ACHN (cell line): Measurements from ENCODE around the gene IFITM2.
"Not testable (repeated sequence)": the region's sequence is repeated elsewhere in the genome, so short reads cannot be mapped to it uniquely, and the experiment has no call there.

ENCODE experiments used
- DNase-seq: peaks from one replicate; pipeline ENCODE4 v3.0.0-alpha.2; 2015
- in situ Hi-C: cut with HindIII; loops from 2 replicates; pipeline ENCODE4 v1.10.0; 2017; ENCODE audit warnings: low sequenced_read_pairs, low pct_ligation_motif_present, low pct_unique_long_range_greater_than_20kb

The IFITM2 gene

DNA sequence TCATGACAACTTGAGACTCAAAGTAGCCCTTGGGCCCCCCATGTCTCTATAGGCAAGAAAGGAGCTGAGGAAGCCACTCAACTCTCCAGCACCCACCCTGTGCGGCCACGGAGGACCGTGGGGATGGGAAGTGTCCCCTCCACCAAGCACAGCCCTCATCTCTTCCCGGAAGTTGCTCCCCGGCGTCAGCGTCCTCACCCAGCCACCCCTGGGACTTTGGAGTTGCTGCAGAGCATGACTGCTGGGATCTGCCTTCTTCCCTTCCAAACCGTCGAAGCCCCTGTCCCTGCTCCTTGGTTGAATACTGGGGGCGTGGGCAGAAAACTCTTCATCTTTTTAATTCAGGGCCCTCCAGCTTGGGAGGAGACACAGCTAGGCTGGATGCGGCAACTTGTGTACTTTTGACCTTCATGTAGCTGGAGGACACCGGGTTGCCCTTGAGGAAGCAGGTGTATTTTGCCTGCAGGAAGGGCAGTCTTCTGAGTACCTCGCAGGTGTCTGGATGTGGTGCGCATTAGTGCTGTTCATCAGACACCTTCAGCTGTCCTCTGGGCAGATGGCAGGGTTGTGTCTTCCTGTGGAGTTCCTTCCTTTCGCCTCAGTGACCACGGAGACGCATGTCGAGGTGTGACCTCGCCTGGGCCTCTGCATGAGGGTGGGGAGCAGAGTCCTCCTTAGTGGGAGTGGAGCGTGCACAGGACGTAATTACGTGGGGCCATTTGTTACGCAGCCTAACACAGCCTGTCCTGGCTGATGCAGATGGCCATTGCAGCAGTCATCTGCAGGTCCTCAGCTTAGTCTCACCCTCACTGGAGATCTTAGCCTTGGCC lies 25.2 kb downstream of the IFITM2 start:
- in situ Hi-C loops: no loop called here
- DNase-seq: no peak

DNA sequence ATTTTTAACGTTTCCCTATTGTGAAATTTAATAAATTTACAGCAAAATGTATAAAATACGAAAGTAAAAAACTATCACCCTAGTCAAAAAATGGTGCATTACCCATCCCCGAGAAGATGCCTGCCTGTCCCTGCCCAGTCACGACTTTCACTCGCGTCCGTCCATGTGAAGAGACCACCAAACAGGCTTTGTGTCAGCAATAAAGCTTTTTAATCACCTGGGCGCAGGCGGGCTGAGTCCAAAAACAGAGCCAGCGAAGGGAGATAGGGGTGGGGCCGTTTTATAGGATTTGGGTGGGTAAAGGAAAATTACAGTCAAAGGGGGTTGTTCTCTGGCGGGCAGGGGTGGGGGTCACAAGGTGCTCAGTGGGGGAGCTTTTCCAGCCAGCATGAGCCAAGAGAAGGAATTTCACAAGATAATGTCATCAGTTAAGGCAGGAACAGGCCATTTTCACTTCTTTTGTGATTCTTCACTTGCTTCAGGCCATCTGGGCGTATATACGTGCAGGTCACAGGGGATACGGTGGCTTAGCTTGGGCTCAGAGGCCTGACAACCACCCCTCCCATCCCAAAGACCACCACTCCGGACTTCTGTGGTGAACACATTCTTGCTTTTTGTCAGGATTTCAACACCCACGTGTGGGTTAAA lies 26.1 kb downstream of the IFITM2 start:
- in situ Hi-C loops, DNase-seq: not testable (repeated sequence)

DNA sequence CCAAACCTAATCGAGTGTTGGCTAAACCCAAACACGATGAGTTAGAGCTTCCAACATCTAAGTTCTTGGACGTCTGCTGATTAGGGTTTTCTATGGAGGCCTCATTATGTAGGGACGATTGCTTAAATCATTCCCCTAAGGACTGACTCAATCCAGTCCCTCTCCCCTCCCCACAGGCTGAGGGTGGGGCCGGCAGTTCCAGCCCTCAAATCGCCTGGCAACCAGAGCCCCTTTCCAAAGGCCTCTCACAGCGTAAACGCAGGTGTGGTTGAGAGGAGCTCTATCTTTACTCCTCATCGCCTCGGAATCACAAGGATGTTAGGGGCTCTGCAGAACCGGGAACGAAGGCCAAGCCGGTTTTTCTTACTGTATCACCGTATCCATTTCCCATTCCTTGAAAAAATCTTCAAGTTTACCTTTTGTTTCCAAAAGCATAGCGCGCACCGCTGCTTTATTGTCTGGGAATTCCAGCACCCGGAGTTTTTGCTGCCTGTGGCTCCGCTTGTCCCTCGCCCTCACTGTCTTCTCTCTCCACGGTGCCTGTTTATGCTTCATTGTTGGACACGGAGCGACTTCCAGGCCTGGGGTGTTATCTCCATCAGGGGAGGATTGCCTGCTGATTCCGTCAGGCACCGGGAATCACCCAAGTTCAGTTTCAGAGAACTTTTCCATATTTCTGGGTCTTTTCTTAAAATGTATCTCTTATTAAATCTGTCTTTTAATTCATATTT lies 26.8 kb downstream of the IFITM2 start:
- in situ Hi-C loops: no loop called here
- no peak for DNase-seq

DNA sequence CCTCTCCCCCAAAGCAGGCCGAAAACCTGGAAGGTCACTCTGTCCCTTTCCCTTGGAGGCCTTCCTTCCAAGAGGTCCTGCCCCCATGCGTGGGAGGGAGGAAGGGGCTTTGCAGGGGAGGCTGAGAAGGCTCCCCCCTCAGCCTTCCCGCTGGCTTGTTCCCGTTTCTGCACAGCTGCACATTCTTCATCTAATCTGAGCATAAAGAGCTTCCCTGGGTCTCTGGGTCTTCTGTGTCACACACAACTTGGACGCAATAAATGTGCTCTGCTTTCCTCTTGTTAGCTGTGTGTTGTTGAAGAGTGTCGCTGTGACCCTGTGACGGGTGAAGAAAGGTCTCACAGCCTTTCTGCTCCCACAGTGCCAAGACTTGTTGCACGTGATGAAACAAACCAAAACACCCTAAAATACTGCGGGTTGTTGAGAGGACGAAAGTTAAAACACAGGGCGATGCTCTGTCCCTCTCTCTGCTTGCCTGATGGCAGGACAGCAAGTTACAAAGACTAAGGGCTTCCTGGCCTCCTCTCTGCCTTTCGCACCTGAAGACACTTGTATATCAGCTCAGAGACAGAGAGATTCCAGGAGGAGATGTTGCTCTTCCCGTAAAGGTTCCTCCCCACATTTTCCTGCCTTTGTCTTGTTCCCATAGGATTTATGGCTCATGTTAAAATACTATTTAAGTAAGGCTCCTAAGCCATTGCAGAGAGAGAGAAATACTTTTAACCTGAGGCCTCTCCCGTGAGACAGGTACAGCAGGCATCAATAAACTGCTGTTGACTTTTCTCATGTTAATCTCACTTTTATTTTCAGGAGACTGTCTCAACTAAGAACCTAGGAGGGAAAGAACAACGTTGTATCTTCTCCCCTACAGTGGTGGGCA lies 28.4 kb downstream of the IFITM2 start:
- DNase-seq: no peak
- in situ Hi-C loops: no loop called here

DNA sequence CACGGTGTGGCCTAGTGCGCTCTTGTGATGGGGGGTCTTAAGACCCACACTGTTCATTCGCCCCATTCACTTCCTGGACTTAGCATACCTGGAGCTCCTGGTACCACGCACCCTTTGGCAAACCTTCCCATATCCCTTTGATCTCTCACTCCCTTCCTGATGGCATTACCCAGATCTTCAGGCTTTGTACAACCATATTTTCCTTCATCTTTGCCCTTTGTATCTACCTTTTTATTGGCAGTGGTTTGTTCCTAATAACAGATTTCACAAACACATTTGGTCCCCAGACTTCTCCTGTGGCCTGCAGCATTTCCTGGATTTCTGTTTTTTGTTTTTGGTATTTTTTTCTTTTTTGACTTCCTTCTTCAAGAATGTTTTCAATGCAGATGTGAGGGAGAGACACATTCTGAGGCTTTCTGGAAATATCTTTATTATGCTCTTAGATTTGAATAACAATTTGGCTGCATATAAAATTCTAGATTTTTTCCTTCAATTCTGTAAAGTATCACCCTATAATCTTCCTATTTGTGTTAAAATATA lies 29.1 kb downstream of the IFITM2 start:
- in situ Hi-C loops: no loop called here
- DNase-seq: no peak

DNA sequence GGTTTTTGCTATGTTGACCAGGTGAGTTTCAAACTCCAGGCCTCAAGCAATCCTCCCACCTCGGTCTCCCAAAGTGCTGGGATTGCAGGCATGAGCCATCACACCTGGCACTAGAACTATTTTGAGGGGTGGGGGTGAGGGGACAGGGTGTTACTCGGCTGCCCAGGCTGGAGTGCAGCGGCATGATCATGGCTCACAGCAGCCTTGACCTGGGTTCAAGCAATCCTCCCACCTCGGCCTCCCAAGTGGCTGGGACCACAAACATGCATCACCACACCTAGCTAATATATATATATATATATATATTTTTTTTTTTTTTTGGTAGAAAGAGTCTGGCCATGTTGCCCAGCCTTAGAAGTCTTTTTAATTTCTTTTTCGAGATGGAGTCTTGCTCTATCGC lies 30.1 kb downstream of the IFITM2 start:
- no peak for DNase-seq
- in situ Hi-C loops: no loop called here

DNA sequence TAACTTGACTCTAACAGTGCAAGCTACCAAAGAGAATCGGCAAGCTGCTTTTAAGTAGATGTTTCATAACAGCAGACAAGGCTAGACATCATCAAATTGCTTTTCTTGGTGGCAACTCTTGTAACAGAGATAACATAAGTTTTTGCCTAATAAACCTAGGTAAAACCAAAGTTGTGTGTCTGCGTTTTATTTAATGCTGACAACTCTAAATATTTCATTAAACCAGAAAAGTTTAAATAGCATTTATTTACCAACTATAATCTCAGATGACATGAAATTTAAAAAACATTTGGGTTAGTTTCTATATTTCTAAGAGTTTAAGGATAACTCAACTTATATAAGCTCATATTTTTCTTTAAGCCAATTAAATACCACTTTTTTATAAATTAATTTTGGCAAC lies 32.3 kb downstream of the IFITM2 start:
- in situ Hi-C loops: no loop called here
- DNase-seq: no peak

DNA sequence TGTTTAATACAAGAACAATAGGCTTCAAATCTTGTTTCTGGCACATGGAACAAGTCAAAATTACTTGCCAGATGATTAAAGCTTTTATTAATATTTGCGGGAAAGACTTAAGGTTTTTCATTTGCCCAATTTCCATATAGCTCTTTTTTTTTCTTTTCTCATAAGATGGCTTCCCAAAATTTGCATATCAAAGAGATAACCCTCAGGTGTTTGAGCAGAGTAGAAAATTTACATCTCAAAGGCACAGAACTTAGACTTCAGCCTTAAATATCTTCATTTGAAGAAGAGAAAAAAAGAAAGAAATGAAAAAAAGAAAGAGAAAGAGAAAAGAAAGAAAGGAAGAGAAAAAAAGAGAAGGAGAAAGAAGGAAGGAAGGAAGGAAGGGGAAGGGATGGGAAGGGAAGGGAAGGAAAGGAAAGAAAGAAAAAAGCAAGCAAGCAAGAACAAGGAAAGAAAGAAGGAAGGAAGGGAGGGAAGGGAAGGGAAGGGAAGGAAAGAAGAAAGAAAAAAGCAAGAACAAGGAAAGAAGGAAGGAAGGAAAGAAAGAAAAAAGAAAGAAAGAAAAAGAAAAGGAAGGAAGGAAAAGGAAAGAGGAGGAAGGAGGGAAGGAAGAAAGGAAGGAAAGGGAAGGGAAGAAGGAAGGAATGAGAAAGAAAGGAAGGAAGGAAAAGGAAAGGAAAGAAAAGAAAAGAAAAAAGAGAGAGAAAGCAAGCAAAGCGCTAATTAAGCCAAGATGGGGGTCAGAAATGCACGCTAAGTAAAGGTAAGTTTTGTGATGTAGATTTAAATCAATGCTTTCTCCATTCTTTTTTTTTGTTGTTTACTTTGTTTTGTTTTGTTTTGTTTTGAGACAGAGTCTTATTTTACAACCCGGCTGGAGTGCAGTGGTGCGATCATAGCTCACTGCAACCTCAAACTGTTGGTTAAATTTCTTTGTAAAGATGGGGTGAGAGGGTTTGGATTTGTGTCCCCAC lies 33.2 kb downstream of the IFITM2 start:
- in situ Hi-C loops: no loop called here
- no peak for DNase-seq

DNA sequence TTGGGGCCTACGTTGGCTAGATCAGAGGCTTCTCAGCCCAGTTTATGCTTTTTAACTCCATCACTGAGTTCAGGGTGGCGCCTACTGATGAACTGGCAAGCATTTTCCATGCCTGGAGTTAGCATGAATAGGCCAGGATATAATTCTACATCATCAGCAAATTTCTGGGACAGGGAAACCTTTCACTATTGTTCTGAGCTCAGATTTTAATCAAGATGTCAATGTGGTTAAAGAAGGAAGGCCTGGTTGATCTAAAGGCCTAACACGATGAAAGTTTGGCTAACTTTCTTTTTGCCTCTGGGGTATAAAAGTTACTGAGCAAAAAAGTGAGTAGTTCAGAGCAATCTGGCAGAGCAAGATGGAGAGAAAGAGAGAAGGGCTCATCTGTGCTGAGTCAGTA lies 34.7 kb downstream of the IFITM2 start:
- no peak for DNase-seq
- in situ Hi-C loops: no loop called here

DNA sequence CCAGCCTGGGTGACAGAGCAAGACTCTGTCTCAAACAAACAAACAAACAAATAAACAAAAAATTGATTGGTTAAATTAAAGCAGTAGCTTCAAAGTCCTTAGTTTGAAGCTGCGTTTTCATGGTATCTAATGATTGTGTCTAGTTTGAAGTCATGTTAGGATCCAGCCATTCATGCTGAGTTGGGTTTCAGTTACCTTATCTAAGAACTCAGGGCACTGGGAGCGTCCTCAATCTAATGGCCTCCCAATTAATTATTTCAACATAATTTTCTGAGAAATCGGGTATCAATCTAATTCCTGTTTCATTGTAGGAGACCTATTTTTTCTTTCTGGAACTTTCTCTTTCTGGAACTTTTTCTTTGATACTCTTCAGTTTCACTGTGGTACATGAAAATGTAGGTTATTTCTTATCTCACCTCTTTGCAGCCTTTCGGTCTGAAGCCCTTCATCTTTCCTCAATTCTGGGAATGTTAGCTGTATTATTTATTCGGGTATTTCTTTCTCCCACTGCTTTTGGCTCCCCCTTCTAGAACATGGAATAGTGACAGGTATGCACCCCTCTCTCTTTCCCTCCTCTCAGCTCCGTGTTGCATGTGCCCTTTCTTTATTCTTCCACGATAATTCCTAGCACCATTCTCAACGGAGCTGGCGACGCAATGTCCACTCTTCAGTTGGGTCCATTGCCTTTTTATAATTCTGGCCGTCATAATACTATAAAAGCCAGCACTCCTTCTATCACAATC lies 37.4 kb downstream of the IFITM2 start:
- DNase-seq: no peak
- in situ Hi-C loops: no loop called here

DNA sequence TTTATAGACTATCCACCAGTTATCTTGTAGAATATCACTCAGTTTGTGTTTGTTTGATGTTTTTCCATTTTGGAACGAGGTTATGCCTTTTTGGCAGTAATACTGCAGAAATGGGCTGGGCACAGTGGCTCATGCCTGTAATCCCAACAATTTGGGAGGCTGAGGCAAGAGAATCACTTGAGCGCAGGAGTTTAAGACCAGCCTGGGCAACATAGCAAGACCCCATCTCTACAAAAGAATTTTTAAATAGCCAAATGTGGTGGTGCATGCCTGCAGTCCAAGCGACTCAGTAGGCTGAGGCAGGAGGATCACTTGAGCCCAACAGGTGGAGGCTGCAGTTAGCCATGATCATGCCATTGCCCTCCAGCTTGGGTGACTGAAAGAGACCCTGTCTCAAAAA lies 38.9 kb downstream of the IFITM2 start:
- in situ Hi-C loops: no loop called here
- no peak for DNase-seq

DNA sequence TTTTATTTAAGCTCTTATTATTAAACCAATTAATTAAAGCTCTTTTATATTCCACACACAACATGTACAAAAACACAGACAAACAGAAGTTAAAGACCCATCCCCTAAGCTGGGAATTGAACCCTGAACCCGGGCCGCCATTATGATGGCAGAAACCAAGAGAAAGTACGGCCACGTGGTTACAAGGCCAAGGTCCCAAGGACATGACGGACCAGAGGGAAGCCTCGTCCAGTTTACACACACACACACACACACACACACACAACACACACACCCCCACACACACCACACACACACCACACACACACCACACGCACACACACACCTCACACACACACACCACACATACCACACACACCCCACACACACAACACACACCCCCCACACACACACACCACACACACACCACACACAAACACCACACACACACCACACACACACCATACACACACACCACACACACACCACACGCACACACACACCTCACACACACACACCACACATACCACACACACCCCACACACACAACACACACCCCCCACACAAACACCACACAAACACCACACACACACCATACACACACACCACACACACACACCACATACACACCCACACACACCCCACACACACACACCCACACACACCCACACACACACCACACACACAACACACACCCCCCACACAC lies 41.8 kb downstream of the IFITM2 start:
- in situ Hi-C loops: not testable (repeated sequence)

DNA sequence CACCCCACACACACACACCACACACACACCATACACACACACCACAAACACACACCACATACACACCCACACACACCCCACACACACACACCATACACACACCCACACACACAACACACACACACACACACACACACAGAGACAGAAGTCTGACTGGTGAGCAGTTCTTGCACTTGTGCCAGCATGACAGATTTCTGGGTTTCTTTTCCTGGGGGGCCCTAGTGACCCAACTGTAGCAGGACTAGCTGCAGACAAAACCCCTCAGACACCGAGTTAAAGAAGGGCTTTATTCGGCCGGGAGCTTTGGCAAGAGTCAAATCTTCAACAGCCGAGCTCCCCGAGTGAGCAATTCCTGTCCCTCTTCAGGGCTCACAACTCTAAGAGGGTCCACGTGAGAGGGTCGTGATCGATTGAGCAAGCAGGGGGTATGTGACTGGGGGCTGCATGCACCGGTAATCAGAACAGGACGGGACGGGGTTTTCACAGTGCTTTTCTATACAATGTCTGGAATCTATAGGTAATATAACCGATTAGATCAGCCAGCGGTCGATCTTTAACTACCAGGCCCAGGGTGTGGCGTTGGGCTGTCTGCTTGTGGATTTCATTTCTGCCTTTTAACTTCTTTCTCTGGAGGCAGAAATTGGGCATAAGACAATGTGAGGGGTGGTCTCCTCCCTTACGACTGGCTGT lies 42.6 kb downstream of the IFITM2 start:
- DNase-seq, in situ Hi-C loops: not testable (repeated sequence)

More for the DNA sequence above, 41.8 kb downstream of the IFITM2 start:
- not testable (repeated sequence) for DNase-seq

DNA sequence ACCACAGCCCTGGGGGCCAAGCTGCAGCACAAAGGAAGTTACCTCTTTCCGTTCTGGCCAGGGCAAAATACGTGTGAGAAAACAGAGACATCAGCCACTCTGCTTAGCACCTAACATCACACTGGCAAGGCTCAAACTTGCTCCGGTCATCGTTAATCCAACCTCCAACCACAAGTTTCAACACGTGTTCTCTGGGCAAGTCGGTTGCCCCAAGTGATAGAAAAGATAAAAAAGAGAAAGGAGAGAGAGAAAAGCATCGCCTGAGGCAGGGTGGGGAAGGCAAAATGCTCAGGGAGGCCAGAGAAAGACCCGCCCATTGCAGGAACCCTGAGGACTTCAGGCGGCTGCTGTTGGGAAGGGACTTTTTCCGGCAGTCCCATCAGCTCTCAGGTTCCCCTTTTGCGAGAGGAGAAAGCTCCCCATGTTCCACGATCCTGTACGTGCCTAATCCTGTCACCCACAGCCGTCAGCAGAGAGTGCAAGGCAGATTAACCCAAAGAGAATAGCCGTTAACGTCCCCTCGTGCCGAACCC lies 43.2 kb downstream of the IFITM2 start:
- no peak for DNase-seq

DNA sequence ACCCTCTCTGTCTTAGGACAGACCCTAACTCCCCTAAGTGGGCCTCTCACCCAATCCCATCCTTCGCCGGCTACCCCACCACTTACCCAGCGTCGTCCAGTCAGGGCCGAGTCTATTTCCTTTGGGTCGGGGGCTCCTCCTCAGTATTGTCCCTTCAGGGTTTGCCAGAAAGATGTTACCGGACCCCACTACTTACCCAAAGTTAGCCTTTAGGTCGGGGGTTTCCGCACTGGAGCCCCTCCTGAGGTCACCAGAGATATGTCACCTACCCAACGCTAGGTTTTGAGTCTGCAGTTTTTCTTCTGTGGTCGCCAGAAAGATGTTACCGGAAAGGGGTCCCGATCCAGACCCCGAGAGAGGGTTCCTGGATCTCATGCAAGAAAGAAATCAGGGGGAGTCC lies 43.8 kb downstream of the IFITM2 start:
- DNase-seq: no peak
- in situ Hi-C loops: no loop called here

More for the DNA sequence above, 43.2 kb downstream of the IFITM2 start:
- in situ Hi-C loops: no loop called here
